Glutamatergic neuron (in vitro differentiated cells): ENCODE measurements around the gene EXOC6B. TPM values are rescaled to one million over a fixed set of nuclear protein-coding genes. Genes with fewer than 3 reads are reported as not detected.

Experiments used
- DNase-seq: peaks from one replicate; pipeline ENCODE4 v3.0.0; 2022
- H3K27ac Mint-ChIP-seq: one replicate; pipeline ENCODE4 v1.8.0; 2020; ENCODE audit warnings: mild to moderate bottlenecking, mixed read lengths, inconsistent platforms; ENCODE audit not compliant: unreplicated experiment
- H3K27me3 Mint-ChIP-seq: one replicate; pipeline ENCODE4 v1.8.0; 2020; ENCODE audit warnings: mild to moderate bottlenecking, moderate library complexity, mixed read lengths, inconsistent platforms; ENCODE audit not compliant: unreplicated experiment
- H3K36me3 Mint-ChIP-seq: one replicate; pipeline ENCODE4 v1.8.0; 2020; ENCODE audit warnings: mild to moderate bottlenecking, mixed read lengths, inconsistent platforms; ENCODE audit not compliant: unreplicated experiment
- H3K4me1 Mint-ChIP-seq: one replicate; pipeline ENCODE4 v1.8.0; 2020; ENCODE audit warnings: mild to moderate bottlenecking, low read depth, mixed read lengths, inconsistent platforms; ENCODE audit not compliant: unreplicated experiment
- H3K4me3 Mint-ChIP-seq: one replicate; pipeline ENCODE4 v1.8.0; 2020; ENCODE audit warnings: mild to moderate bottlenecking, mixed read lengths, inconsistent platforms; ENCODE audit not compliant: unreplicated experiment
- H3K9me3 Mint-ChIP-seq: one replicate; pipeline ENCODE4 v1.8.0; 2020; ENCODE audit warnings: mild to moderate bottlenecking, moderate library complexity, mixed read lengths, inconsistent platforms; ENCODE audit not compliant: unreplicated experiment
- total RNA-seq: library from RNA; stranded (reverse); fragmentation: NEBNext Ultra II Directional; extraction: Animal tissue kit (Norgen Biotek cat#: 25700); gene quantifications from one replicate; pipeline ENCODE4 v1.2.1, GENCODE V29; 2021; ENCODE audit not compliant: unreplicated experiment
- TF ChIP-seq, protein P1 (sequence below): fragments of 200-600 bp; sonication (generic); IDR thresholded peaks from one replicate; pipeline ENCODE4 v1.5.0; 2021; ENCODE audit not compliant: partially characterized antibody, unreplicated experiment

Gene EXOC6B
- total RNA-seq, 1 donor from 2014 or later, result 34.5 TPM

GRCh38 chr2:72142570-72143440 is 683.0 kb downstream of the EXOC6B start:
- peak; percentile 75 for DNase-seq
- H3K27me3 Mint-ChIP-seq, result peaks cover 22% of the 10 kb centered on the region
- peaks cover 6% of the 10 kb centered on the region for H3K9me3 Mint-ChIP-seq
- no peak overlapping the region for H3K27ac Mint-ChIP-seq
- peaks cover 7% of the 10 kb centered on the region for H3K4me1 Mint-ChIP-seq
- peak overlapping the region; percentile 77 for H3K4me3 Mint-ChIP-seq
- no peaks in the 10 kb centered on the region for H3K36me3 Mint-ChIP-seq
- TF ChIP-seq, protein P1, sequence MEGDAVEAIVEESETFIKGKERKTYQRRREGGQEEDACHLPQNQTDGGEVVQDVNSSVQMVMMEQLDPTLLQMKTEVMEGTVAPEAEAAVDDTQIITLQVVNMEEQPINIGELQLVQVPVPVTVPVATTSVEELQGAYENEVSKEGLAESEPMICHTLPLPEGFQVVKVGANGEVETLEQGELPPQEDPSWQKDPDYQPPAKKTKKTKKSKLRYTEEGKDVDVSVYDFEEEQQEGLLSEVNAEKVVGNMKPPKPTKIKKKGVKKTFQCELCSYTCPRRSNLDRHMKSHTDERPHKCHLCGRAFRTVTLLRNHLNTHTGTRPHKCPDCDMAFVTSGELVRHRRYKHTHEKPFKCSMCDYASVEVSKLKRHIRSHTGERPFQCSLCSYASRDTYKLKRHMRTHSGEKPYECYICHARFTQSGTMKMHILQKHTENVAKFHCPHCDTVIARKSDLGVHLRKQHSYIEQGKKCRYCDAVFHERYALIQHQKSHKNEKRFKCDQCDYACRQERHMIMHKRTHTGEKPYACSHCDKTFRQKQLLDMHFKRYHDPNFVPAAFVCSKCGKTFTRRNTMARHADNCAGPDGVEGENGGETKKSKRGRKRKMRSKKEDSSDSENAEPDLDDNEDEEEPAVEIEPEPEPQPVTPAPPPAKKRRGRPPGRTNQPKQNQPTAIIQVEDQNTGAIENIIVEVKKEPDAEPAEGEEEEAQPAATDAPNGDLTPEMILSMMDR, result no peak

DNA sequence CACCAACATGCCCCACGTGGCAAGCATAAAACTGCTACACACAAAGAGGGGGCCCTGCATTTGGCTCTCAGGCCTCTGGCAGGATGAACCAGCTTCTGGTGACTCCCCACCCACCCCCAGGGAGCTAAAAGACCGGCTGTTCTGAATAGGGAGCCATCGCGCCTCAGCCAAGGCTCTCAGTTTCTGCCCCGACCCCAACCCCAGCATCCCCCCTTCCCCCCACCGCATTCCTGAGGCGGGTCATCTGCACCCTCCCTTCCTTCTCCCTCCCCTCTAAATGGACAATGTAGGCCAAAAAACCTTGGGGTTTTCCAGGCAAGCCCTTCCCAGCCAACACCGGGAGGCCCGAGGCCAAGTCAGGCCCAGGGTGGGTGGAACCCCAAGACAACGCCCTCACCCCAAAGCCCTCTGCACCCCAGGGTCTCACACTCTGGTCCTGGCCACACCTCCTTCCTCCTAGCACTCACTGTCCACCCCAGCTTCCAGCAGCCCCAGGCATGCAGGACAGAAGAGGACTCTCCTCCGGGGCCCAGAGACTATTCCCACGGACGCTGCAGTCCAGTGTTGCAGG is 683.9 kb downstream of the EXOC6B start:
- H3K27me3 Mint-ChIP-seq, result peaks cover 21% of the 10 kb centered on the region
- TF ChIP-seq, protein P1, result no peak
- DNase-seq, result no peak
- H3K27ac Mint-ChIP-seq, result no peak overlapping the region
- H3K4me3 Mint-ChIP-seq, result peak overlapping the region; percentile 77
- H3K36me3 Mint-ChIP-seq, result no peaks in the 10 kb centered on the region
- peaks cover 6% of the 10 kb centered on the region for H3K9me3 Mint-ChIP-seq
- H3K4me1 Mint-ChIP-seq, result peaks cover 7% of the 10 kb centered on the region

- Mint-ChIP-seq H3K36me3 (no peaks in the 10 kb centered on the region), H3K9me3 (peaks cover 2% of the 10 kb centered on the region), H3K4me3 (no peak overlapping the region), H3K4me1 (peaks cover 9% of the 10 kb centered on the region), H3K27ac (no peak overlapping the region), H3K27me3 (peaks cover 16% of the 10 kb centered on the region)
- no peak for DNase-seq
- TF ChIP-seq, protein P1, result no peak
Measured at GRCh38 chr2:72141032-72141645, 684.7 kb downstream of the EXOC6B start.

DNA sequence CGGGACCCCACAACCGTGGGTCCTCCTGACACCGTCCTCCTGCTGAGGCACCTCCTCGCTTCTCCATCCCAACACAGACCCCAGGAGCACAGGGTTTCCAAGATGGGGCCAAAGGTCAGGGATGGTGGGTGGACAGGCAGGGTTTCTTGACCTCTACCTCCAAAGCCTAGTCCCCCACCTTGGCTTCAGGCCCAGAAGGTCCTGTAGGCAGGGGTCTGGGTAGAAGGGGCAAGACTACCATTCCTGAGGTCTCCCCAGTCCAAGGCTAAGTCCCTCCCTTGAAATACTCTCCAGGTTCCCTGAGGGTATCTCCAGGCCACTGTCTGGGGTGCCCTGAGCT is 685.2 kb downstream of the EXOC6B start:
- H3K27me3 Mint-ChIP-seq, result peaks cover 16% of the 10 kb centered on the region
- peaks cover 2% of the 10 kb centered on the region for H3K9me3 Mint-ChIP-seq
- H3K27ac Mint-ChIP-seq, result no peak overlapping the region
- H3K36me3 Mint-ChIP-seq, result no peaks in the 10 kb centered on the region
- TF ChIP-seq, protein P1, result no peak
- H3K4me1 Mint-ChIP-seq, result peaks cover 9% of the 10 kb centered on the region
- H3K4me3 Mint-ChIP-seq, result no peak overlapping the region
- DNase-seq, result no peak
